ENCODE results near the gene LAMC1.

DNA sequence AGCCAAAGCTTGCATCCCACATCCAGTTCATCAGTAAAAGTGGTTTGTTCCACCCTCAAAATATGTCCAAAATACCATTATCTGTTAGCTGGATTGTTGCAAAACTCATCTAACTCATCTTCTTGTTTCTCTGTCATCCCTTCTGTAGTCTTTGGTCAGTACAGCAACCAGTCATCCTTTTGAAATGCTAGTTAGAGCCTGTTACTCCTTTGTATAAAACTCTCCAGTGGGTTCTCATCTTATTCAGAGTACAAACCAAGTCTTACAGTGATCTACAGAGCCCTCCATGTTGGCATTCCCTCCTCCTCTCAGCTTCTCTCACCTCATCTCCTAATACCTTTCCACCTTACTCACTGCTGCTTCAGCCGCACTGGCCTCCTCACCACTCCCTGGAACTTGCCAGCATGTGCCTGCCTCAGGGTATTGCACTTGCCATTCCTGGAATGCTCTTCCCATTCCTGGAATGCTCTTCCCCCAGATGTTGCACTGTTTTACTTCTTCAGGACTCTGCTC is 70.6 kb downstream of the LAMC1 start:
- TF ChIP-seq, protein P1, sequence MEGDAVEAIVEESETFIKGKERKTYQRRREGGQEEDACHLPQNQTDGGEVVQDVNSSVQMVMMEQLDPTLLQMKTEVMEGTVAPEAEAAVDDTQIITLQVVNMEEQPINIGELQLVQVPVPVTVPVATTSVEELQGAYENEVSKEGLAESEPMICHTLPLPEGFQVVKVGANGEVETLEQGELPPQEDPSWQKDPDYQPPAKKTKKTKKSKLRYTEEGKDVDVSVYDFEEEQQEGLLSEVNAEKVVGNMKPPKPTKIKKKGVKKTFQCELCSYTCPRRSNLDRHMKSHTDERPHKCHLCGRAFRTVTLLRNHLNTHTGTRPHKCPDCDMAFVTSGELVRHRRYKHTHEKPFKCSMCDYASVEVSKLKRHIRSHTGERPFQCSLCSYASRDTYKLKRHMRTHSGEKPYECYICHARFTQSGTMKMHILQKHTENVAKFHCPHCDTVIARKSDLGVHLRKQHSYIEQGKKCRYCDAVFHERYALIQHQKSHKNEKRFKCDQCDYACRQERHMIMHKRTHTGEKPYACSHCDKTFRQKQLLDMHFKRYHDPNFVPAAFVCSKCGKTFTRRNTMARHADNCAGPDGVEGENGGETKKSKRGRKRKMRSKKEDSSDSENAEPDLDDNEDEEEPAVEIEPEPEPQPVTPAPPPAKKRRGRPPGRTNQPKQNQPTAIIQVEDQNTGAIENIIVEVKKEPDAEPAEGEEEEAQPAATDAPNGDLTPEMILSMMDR (IDR thresholded peaks at IDR 0.05) = no peak
- no peak for TF ChIP-seq EZH2 (IDR thresholded peaks at IDR 0.05; ENCODE audit: borderline replicate concordance, insufficient read depth, low read depth, low read length, poor library complexity, severe bottlenecking)

All from B cell (primary cell).